Aorta (tissue), 5 donors: ENCODE results near the gene MAPK8. TPM values are rescaled to one million over a fixed set of nuclear protein-coding genes. Genes with fewer than 3 reads are reported as not detected.

ENCODE experiments used
- ATAC-seq: fragments of 200-7000 bp; cut with Tn5 transposase; one replicate; pipeline ENCODE4 v1.9.1; 2022; ENCODE audit warnings: moderate library complexity; ENCODE audit not compliant: low FRiP score
- DNase-seq, 2 donors: peaks; one replicate each; pipeline ENCODE4 v3.0.0-alpha.2; 2020
- H3K27ac ChIP-seq, 2 donors: one replicate each; pipeline ENCODE4 v1.5.1; 2013; ENCODE audit warnings: low read length in 2 of 2, mild to moderate bottlenecking in 2 of 2, moderate library complexity in 2 of 2, control low read depth in 1 of 2, inconsistent platforms in 1 of 2, low read depth in 1 of 2
- H3K27me3 ChIP-seq, 2 donors: one replicate each; pipeline ENCODE4 v1.6.1; 2013; ENCODE audit warnings: control low read depth in 1 of 2, low read length in 1 of 2, mild to moderate bottlenecking in 1 of 2, moderate library complexity in 1 of 2; ENCODE audit not compliant: insufficient read depth in 2 of 2, control insufficient read depth in 1 of 2
- H3K36me3 ChIP-seq, 2 donors: one replicate each; pipeline ENCODE4 v1.6.1; 2013; ENCODE audit warnings: control low read depth in 1 of 2, low read length in 1 of 2, mild to moderate bottlenecking in 1 of 2; ENCODE audit not compliant: insufficient read depth in 2 of 2, control insufficient read depth in 1 of 2
- H3K4me1 ChIP-seq, 2 donors: one replicate each; pipeline ENCODE4 v1.6.1; 2013; ENCODE audit warnings: low read length in 2 of 2, control low read depth in 1 of 2, mild to moderate bottlenecking in 1 of 2, moderate library complexity in 1 of 2; ENCODE audit not compliant: insufficient read depth in 2 of 2, control insufficient read depth in 1 of 2
- H3K4me3 ChIP-seq, 2 donors: one replicate each; pipeline ENCODE4 v1.5.1; 2013; ENCODE audit warnings: low read length in 2 of 2, control low read depth in 1 of 2, mild to moderate bottlenecking in 1 of 2
- H3K9me3 ChIP-seq: one replicate; pipeline ENCODE4 v1.6.1; 2013; ENCODE audit warnings: mild to moderate bottlenecking, low read length; ENCODE audit not compliant: control insufficient read depth
- WGBS, 2 donors: extraction: QIAGEN DNeasy Blood & Tissue Kit; methylation state at CpG; one replicate each; pipeline ENCODE4 v1.1.7; 2013; 5-methylcytosine and 5-hydroxymethylcytosine counted together
- intact Hi-C, 2 donors: fragments of 100-400 bp; cut with DNase I; formaldehyde crosslinking; loops; one replicate each; pipeline versions ENCODE4 v1.14.2 to v1.15.0; 2022
- polyA plus RNA-seq, 2 donors: library from polyadenylated mRNA; stranded (reverse); fragments of 200-250 nt; gene quantifications; one replicate each; pipeline ENCODE4 v1.2.3, GENCODE V29; 2013
- total RNA-seq, 2 donors: library from RNA; stranded (reverse); fragmentation: NEBNext Ultra II Directional; extraction: Animal tissue kit (Norgen Biotek cat#: 25700); gene quantifications; one replicate each; pipeline ENCODE4 v1.2.1, GENCODE V29; 2021
- donor health status: healthy with polysubstance abuse.
- donor health status: Bipolar disorder and iron deficiency.
- donor health status: DM: no; HTN: no; CAD: no.
- donor health status: DM: no; HTN: no; CAD: no.
- donor health status: DM: yes; HTN: yes; CAD: no.

MAPK8 gene
- total and polyA plus RNA-seq, 4 donors, result 7.8 to 38.9 (median 26.7) TPM

DNA sequence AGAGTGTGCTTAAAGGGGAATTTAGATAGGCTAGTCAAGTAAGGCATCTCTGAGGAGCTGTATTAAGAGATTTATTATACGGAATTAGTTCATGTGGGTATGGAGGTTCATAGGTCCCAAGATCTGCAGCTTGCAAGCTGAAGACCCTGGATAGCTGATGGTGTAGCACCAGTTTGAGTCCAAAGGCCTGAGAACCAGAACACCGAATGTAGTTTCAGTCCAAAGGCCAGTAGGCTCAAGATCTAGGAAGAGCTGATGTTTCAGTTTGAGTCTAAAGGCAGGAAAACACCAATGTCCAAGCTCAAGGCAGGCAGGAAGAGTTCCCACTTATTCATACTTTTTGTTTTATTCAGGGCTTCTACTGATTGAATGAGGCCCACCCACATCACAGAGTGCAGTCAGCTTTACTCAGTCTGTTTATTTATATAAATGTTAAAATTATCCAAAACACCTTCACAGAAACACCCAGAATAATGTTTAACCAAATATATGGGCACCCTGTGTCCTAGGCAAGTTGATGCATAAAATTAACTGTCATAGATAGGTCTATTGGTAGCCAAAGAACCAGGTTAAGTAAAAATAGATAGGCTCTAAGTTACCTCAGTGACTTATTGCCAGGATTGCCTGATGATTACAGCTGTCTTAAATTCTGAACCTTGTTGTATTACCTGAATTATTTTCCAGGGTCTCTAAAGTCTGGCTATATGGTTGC is 83.5 kb downstream of the MAPK8 start:
- DNase-seq, result no peak
- intact Hi-C loops, result no loop called here
- 96 to 98% methylated on average over 2 of the region's 2 CpGs for WGBS, 2 donors

DNA sequence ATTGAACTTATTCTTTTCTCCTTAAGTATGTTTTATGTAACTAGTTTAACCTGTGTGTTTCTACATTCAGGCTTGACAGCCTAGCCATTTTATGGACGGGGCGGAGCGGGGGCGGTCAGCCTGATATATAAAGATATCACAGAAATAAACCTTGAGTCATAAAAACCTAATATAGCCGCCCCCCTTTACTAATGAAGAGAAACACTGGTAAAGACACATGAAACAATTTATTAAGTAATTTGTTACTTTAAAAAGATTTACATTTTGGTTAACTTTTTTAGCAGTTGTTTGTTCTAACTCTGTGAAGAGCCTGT is 84.0 kb downstream of the MAPK8 start:
- no peak for ATAC-seq
- H3K27ac ChIP-seq, result no peak overlapping the region
- H3K9me3 ChIP-seq, result no peaks in the 10 kb centered on the region
- no peak for DNase-seq
- H3K27me3 ChIP-seq, result no peaks in the 10 kb centered on the region
- no peaks in the 10 kb centered on the region for H3K36me3 ChIP-seq
- WGBS, 2 donors, result 84 to 87% methylated on average over 5 of the region's 5 CpGs
- intact Hi-C loops, result no loop called here
- H3K4me1 ChIP-seq, result peaks cover 3 to 4% of the 10 kb centered on the region in 2 donors
- no peak overlapping the region for H3K4me3 ChIP-seq

More for the DNA sequence above, 83.5 kb downstream of the MAPK8 start:
- H3K27ac ChIP-seq, result no peak overlapping the region
- peaks cover 3 to 4% of the 10 kb centered on the region in 2 donors for H3K4me1 ChIP-seq
- ATAC-seq, result no peak
- no peaks in the 10 kb centered on the region for H3K36me3 ChIP-seq
- no peak overlapping the region for H3K4me3 ChIP-seq
- no peaks in the 10 kb centered on the region for H3K9me3 ChIP-seq
- no peaks in the 10 kb centered on the region for H3K27me3 ChIP-seq

DNA sequence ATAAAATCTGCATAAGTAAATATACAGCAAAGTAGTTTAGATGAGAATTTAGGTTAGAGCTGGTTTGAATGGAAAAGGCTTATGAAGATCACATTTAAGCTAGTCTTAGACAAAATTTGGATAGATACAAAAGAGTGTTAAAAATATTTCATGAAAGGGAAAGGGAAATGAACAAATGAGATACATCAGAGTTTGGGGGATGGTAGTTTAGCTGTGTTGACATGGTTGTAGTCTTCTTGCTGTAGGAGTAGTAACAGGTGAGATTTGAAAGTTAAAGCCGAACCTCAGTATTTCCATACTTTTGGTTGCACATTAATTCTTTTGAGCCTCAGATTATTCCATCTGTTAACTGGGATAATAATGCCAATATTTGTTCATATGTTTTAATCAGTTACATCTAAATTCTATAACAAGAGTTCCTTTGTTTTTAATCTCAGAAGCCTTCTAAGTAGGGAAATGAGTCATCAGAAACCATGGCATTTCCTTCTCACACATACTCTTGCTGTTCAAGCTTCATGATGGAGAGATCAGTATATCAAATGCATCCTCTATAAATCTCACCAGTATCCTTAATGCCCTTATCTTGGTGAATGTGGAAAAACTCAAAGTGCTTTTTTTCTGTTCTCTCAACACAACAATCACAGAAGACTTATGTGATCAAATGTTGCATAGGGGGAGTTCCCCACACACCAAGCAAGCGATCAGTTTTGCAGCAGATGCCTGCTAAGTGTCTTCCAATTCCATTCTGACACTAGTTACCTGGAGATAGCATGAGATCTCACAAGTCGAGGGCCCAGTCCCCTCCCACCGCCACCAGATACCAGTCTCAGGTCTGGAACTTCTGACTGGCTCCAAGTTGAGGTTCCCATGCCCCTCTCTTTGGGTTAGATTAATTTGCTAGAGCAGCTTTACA is 84.7 kb downstream of the MAPK8 start:
- ATAC-seq, result no peak
- intact Hi-C loops, result no loop called here

DNA sequence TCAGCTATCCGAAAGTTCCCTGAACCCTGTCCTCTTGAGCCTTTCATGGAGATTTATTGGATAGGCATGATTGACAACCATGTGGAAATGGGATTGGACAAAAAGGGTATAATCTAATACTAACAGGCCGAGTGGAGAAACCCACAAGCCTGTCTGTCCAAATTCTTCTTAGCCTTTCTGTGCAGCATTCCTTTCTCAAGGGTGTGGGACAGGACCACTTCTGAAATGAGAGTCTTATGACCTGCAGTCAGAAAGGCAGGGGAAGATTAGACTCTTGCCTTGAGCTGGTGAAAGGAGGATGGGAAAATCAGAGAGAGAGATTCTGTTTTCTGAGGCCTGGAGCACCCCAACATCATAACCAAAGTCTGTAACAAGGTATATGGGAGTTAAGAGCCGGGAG is 85.5 kb downstream of the MAPK8 start:
- ATAC-seq (no peak), DNase-seq (no peak)
- 95 to 98% methylated on average over 3 of the region's 3 CpGs for WGBS, 2 donors
- Histone ChIP-seq H3K36me3 (no peaks in the 10 kb centered on the region), H3K9me3 (no peaks in the 10 kb centered on the region), H3K4me1 (peaks cover 3 to 4% of the 10 kb centered on the region in 2 donors), H3K27me3 (no peaks in the 10 kb centered on the region), H3K27ac (no peak overlapping the region), H3K4me3 (no peak overlapping the region)
- intact Hi-C loops, result no loop called here

More for the DNA sequence above, 84.7 kb downstream of the MAPK8 start:
- no peaks in the 10 kb centered on the region for H3K9me3 ChIP-seq
- no peaks in the 10 kb centered on the region for H3K36me3 ChIP-seq
- H3K4me1 ChIP-seq, result peaks cover 3 to 4% of the 10 kb centered on the region in 2 donors
- H3K27ac ChIP-seq, result no peak overlapping the region
- WGBS, 2 donors, result 93% methylated on average over 4 of the region's 4 CpGs
- DNase-seq, result no peak
- no peak overlapping the region for H3K4me3 ChIP-seq
- no peaks in the 10 kb centered on the region for H3K27me3 ChIP-seq

DNA sequence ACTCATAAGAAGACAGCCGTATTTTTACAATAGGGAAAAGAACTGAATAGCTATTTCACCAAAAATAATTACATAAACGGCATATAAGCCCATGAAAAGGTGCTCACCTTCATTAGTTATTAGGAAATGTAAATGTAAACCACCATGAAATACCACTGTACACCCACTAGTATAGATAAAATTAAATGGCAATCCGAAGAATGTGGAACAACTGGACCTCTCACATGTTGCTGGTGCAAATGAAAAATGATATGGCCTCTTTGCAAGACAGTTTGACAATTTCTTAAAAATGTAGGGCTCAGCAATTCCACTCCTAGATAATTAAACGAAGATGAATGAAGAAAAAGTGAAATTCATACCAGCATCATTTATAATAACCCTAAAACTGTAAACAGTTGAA is 91.8 kb downstream of the MAPK8 start:
- ATAC-seq (no peak), DNase-seq (no peak)
- no peaks in the 10 kb centered on the region for H3K4me1 ChIP-seq
- 92 to 94% methylated on average over 4 of the region's 4 CpGs for WGBS, 2 donors
- H3K4me3 ChIP-seq, result no peak overlapping the region
- intact Hi-C loops, result no loop called here
- H3K36me3 ChIP-seq, result no peaks in the 10 kb centered on the region
- no peaks in the 10 kb centered on the region for H3K27me3 ChIP-seq
- no peaks in the 10 kb centered on the region for H3K9me3 ChIP-seq
- no peak overlapping the region for H3K27ac ChIP-seq

DNA sequence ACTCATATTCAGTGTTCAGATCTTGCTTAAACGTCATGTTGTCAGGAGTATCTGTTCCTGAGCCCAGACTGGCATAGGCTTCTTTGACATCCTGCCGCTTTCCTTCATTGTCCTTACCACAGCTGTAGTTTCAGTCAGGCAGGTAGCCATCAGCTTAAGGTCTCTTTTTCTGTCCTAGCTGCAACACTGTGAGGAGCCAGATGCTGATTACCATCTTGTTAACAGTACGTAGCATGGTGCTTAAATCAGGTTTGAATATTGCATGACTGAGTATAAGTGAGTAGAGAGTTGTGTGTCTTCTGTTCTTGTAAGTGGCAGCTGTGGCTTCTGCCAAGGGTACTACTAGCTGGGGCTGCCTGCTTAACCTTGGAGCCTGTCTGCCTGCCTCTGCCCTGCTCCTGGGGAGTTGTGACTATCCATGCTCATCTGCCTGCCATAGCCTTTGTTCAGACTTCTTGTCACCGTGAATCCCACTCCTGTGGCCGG is 92.6 kb downstream of the MAPK8 start:
- intact Hi-C loops, result no loop called here
- H3K9me3 ChIP-seq, result no peaks in the 10 kb centered on the region
- no peaks in the 10 kb centered on the region for H3K36me3 ChIP-seq
- no peaks in the 10 kb centered on the region for H3K27me3 ChIP-seq
- no peak overlapping the region for H3K4me3 ChIP-seq
- DNase-seq (no peak), ATAC-seq (no peak)
- no peak overlapping the region for H3K27ac ChIP-seq
- 83 to 84% methylated on average over 5 of the region's 5 CpGs for WGBS, 2 donors
- H3K4me1 ChIP-seq, result no peaks in the 10 kb centered on the region

DNA sequence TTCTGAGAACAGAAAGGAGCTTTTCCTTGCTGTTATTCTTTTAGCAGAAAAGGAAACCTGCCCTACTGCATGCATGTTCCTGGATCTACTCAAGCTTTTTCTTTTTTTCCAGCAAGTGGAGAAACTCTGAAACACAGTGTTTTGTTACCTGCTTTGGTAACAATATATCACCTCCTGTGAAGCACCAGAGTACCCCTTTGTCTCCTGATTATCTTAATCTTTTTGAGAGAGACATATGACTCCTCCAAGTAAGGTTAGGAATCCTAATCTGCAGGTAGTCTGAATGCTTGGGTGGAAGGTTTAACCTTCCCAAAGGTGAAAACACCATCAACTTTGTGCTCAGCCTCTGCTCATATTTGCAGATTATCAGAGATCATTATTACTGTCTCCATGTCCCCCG is 93.1 kb downstream of the MAPK8 start:
- no peak overlapping the region for H3K4me3 ChIP-seq
- 93 to 97% methylated on average over 1 of the region's 1 CpG for WGBS, 2 donors
- ATAC-seq, result no peak

DNA sequence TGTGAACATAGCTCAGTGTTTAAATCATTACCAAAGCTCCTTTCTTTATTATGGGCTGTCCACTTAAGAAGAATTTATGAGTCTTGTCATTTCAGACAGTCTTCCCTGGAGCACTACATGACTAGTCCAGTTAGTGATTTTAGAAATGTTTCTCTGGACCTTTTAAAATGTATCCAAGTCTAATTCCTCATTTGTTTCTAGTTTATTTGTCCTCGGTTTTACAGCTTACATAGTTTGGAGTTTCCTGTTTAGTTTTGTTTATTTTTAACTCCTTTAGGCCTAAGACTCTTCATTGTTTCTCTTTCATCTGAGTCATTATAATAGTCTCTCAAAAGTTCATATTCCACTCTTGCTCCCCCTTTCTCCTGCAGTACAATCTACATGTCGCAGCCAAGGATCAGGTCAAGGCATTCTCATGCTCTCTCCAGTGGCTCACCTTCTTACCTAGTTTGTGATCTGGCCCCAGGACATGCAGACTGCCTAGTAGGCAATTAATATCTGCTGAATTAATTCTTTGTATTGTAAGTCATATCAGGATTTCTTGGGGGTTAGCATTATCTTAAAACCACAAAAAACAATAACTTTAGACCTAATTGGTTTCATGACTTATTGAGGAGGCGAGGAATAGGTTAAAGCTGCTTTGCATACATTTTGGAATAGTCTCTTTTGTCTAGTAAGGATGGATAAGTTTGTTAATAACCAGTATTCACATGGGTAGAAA is 93.8 kb downstream of the MAPK8 start:
- H3K36me3 ChIP-seq, result no peaks in the 10 kb centered on the region
- no peaks in the 10 kb centered on the region for H3K27me3 ChIP-seq
- H3K9me3 ChIP-seq, result no peaks in the 10 kb centered on the region
- intact Hi-C loops, result no loop called here
- H3K27ac ChIP-seq, result no peak overlapping the region
- H3K4me3 ChIP-seq, result no peak overlapping the region
- no peaks in the 10 kb centered on the region for H3K4me1 ChIP-seq
- 54 to 70% methylated on average over 3 of the region's 3 CpGs for WGBS, 2 donors
- DNase-seq, result no peak
- no peak for ATAC-seq

More for the DNA sequence above, 93.1 kb downstream of the MAPK8 start:
- H3K27me3 ChIP-seq, result no peaks in the 10 kb centered on the region
- no peak for DNase-seq
- H3K27ac ChIP-seq, result no peak overlapping the region
- H3K4me1 ChIP-seq, result no peaks in the 10 kb centered on the region
- H3K9me3 ChIP-seq, result no peaks in the 10 kb centered on the region
- intact Hi-C loops, result no loop called here
- no peaks in the 10 kb centered on the region for H3K36me3 ChIP-seq
